ENCODE data around the gene SLC22A3.

Gene SLC22A3

DNA sequence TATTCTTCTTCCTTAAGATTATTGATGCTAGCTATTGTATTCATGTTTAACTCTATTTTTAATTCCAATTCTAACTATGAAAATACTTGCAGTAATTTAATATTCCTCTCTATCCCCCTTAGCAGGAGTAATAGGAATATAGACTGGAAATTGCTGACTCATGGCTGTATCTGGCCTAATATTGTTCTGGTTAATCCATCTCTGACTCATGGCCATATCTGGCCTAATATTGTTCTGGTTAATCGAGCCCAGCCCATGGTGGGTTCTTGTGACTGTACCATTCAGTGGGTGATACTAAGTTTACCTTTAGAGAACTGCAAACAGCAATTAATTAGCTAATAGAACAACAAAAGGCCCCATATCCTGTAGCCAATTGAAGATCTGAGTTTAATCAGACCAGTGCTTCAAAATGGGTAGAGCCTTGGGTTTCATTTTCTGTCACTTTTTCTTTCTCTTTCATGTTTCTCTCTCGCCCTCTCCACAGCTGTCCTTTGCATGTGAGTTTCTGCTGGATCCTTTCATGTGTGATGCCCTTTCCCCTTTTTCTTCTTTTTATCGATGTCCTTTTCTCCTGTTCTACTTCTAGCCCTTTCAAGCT lies 50.6 kb downstream of the SLC22A3 start:
- Histone ChIP-seq H3K9me3 (ENCODE audit: control insufficient read depth in 1 of 2, low read length in 2 of 2) (no peaks in the 10 kb centered on the region), H3K4me1 (ENCODE audit: control insufficient read depth in 1 of 2, insufficient read depth in 2 of 2, low read length in 2 of 2) (peaks cover 5 to 9% of the 10 kb centered on the region in 2 donors), H3K27me3 (ENCODE audit: control insufficient read depth in 1 of 2, insufficient read depth in 2 of 2, low read length in 2 of 2) (no peaks in the 10 kb centered on the region), H3K36me3 (ENCODE audit: control insufficient read depth in 1 of 2, insufficient read depth in 2 of 2, low read length in 2 of 2) (no peaks in the 10 kb centered on the region), H3K27ac (ENCODE audit: low read depth, low read length) (no peak overlapping the region), H3K4me3 (ENCODE audit: low read depth in 1 of 2, low read length in 2 of 2) (no peak overlapping the region), H3K9ac (ENCODE audit: low read depth in 1 of 2, low read length in 2 of 2) (no peak overlapping the region)

DNA sequence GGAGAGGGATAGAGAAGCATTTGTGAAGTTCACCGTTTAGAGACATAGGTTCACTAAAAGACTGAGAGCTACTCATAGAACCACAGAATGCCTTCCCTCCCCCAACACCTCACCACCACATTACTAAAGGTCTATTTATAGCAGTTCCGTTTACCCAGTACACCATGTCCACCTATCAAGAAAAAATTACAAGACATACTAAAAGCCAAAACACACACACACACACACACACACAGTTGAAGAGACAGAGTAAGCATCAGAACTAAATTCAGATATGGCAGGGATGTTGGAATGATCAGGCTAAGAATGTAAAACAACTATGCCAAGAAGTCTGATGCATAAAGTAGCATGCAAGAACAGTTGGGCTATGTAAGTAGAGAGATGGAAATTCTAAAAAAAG lies 52.3 kb downstream of the SLC22A3 start:
- no peaks in the 10 kb centered on the region for H3K27me3 ChIP-seq (ENCODE audit: control insufficient read depth in 1 of 2, insufficient read depth in 2 of 2, low read length in 2 of 2)
- no peak overlapping the region for H3K4me3 ChIP-seq (ENCODE audit: low read depth in 1 of 2, low read length in 2 of 2)
- H3K9me3 ChIP-seq (ENCODE audit: control insufficient read depth in 1 of 2, low read length in 2 of 2) = no peaks in the 10 kb centered on the region
- no peaks in the 10 kb centered on the region for H3K36me3 ChIP-seq (ENCODE audit: control insufficient read depth in 1 of 2, insufficient read depth in 2 of 2, low read length in 2 of 2)
- peaks cover 5 to 9% of the 10 kb centered on the region in 2 donors for H3K4me1 ChIP-seq (ENCODE audit: control insufficient read depth in 1 of 2, insufficient read depth in 2 of 2, low read length in 2 of 2)
- H3K9ac ChIP-seq (ENCODE audit: low read depth in 1 of 2, low read length in 2 of 2) = no peak overlapping the region
- H3K27ac ChIP-seq (ENCODE audit: low read depth, low read length) = no peak overlapping the region

DNA sequence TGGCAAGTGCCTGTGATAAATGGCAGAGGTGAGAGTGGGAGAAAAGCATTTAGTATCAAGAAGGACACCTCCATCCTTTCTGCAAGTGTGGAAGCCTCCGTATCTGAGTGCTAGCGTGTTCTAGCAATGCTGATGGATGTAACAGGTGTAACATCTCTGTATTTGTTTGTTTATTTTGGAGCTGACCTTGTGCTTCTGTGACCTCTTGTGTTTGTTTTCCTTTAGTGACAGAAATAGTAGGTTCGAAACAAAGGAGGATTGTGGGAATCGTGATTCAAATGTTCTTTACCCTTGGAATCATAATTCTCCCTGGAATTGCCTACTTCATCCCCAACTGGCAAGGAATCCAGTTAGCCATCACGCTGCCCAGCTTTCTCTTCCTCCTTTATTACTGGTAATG lies 60.4 kb downstream of the SLC22A3 start:
- no peak overlapping the region for H3K4me3 ChIP-seq (ENCODE audit: low read depth in 1 of 2, low read length in 2 of 2)
- H3K27me3 ChIP-seq (ENCODE audit: control insufficient read depth in 1 of 2, insufficient read depth in 2 of 2, low read length in 2 of 2) = no peaks in the 10 kb centered on the region
- no peaks in the 10 kb centered on the region for H3K4me1 ChIP-seq (ENCODE audit: control insufficient read depth in 1 of 2, insufficient read depth in 2 of 2, low read length in 2 of 2)
- no peaks in the 10 kb centered on the region for H3K36me3 ChIP-seq (ENCODE audit: control insufficient read depth in 1 of 2, insufficient read depth in 2 of 2, low read length in 2 of 2)
- no peaks in the 10 kb centered on the region for H3K9me3 ChIP-seq (ENCODE audit: control insufficient read depth in 1 of 2, low read length in 2 of 2)
- H3K27ac ChIP-seq (ENCODE audit: low read depth, low read length) = no peak overlapping the region
- H3K9ac ChIP-seq (ENCODE audit: low read depth in 1 of 2, low read length in 2 of 2) = no peak overlapping the region

DNA sequence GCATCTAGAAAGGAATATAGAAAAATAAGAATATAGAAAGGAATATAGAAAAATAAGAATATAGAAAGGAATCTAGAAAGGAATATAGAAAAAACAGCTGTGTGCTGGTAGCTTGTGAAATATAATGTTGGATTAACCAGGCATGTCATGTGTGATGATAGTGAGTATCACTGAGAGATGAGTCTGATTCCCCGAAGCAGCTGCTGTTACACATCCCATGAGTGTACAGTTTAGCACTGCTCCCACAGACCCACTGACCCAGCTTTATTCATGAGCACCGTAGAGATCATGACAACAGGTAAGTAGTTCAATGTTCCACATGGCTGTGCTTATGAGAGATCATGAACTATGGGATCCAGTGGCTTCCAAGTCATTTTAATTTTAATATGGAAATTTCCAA lies 64.8 kb downstream of the SLC22A3 start:
- Histone ChIP-seq H3K27me3 (ENCODE audit: control insufficient read depth in 1 of 2, insufficient read depth in 2 of 2, low read length in 2 of 2) (no peaks in the 10 kb centered on the region), H3K36me3 (ENCODE audit: control insufficient read depth in 1 of 2, insufficient read depth in 2 of 2, low read length in 2 of 2) (no peaks in the 10 kb centered on the region), H3K9me3 (ENCODE audit: control insufficient read depth in 1 of 2, low read length in 2 of 2) (no peaks in the 10 kb centered on the region), H3K9ac (ENCODE audit: low read depth in 1 of 2, low read length in 2 of 2) (no peak overlapping the region), H3K4me1 (ENCODE audit: control insufficient read depth in 1 of 2, insufficient read depth in 2 of 2, low read length in 2 of 2) (no peaks in the 10 kb centered on the region), H3K27ac (ENCODE audit: low read depth, low read length) (no peak overlapping the region), H3K4me3 (ENCODE audit: low read depth in 1 of 2, low read length in 2 of 2) (no peak overlapping the region)

DNA sequence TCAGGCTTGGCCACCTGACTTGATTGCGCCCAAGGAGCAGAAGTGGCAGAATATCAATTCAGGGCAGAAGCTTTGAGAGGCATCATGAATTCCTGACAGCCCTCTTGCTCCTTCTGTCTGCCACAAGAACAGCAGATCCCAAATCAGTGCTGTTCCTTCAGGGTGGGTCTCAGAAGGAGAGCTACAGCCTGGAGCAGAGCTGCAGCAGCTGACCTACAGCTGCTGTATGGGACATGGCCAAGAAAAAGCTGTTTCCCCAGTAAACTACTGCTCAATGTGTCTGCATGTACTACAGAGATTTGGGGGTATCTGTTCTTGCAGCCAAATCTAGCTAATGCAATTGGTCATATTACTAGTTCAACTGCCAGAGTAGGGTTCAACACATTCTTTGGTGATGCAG lies 69.0 kb downstream of the SLC22A3 start:
- Histone ChIP-seq H3K36me3 (ENCODE audit: control insufficient read depth in 1 of 2, insufficient read depth in 2 of 2, low read length in 2 of 2) (no peaks in the 10 kb centered on the region), H3K9me3 (ENCODE audit: control insufficient read depth in 1 of 2, low read length in 2 of 2) (no peaks in the 10 kb centered on the region), H3K9ac (ENCODE audit: low read depth in 1 of 2, low read length in 2 of 2) (no peak overlapping the region), H3K27ac (ENCODE audit: low read depth, low read length) (no peak overlapping the region), H3K4me3 (ENCODE audit: low read depth in 1 of 2, low read length in 2 of 2) (no peak overlapping the region), H3K27me3 (ENCODE audit: control insufficient read depth in 1 of 2, insufficient read depth in 2 of 2, low read length in 2 of 2) (no peaks in the 10 kb centered on the region), H3K4me1 (ENCODE audit: control insufficient read depth in 1 of 2, insufficient read depth in 2 of 2, low read length in 2 of 2) (peaks cover 0 to 4% of the 10 kb centered on the region in 2 donors)

DNA sequence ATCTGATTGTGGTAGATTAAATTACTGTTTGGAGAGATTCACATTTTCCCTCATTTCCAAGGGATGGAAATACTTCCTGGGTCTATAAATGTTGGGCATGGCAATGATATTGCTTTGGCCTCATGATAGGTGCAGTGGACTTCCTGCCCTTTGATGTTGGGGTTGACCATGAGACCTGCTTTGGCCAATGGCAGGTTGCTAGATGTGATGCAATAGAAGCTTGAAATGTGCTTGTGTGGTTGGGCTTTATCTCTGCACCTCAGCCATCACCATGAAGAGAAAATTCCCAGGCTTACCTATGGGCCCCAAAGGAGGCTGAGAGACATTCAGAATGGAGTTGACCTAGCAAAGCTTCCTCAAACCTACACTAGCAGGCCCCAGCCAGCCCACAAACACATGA lies 69.4 kb downstream of the SLC22A3 start:
- Histone ChIP-seq H3K27ac (ENCODE audit: low read depth, low read length) (no peak overlapping the region), H3K9me3 (ENCODE audit: control insufficient read depth in 1 of 2, low read length in 2 of 2) (no peaks in the 10 kb centered on the region), H3K9ac (ENCODE audit: low read depth in 1 of 2, low read length in 2 of 2) (no peak overlapping the region), H3K4me3 (ENCODE audit: low read depth in 1 of 2, low read length in 2 of 2) (no peak overlapping the region), H3K27me3 (ENCODE audit: control insufficient read depth in 1 of 2, insufficient read depth in 2 of 2, low read length in 2 of 2) (no peaks in the 10 kb centered on the region), H3K4me1 (ENCODE audit: control insufficient read depth in 1 of 2, insufficient read depth in 2 of 2, low read length in 2 of 2) (peaks cover 0 to 4% of the 10 kb centered on the region in 2 donors), H3K36me3 (ENCODE audit: control insufficient read depth in 1 of 2, insufficient read depth in 2 of 2, low read length in 2 of 2) (no peaks in the 10 kb centered on the region)

DNA sequence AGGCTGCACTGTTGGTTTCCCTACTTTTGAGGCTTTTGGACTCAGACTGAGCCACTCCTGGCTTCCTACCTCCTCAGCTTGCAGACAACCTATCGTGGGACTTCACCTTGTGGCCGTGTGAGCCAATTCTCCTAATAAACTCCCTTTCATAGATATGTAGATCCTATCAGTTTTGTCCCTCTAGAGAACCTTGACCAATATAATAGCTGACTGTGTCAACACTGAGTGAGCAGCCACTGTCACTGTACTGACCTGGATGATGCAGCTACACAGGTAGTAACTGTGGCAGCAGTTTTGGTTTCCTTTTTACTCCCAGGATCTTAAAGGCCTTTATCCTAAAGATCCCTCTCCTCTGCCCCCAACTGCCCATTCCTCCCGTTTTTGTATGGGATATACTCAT lies 70.2 kb downstream of the SLC22A3 start:
- Histone ChIP-seq H3K4me1 (ENCODE audit: control insufficient read depth in 1 of 2, insufficient read depth in 2 of 2, low read length in 2 of 2) (peaks cover 0 to 4% of the 10 kb centered on the region in 2 donors), H3K27me3 (ENCODE audit: control insufficient read depth in 1 of 2, insufficient read depth in 2 of 2, low read length in 2 of 2) (no peaks in the 10 kb centered on the region), H3K9ac (ENCODE audit: low read depth in 1 of 2, low read length in 2 of 2) (no peak overlapping the region), H3K4me3 (ENCODE audit: low read depth in 1 of 2, low read length in 2 of 2) (no peak overlapping the region), H3K36me3 (ENCODE audit: control insufficient read depth in 1 of 2, insufficient read depth in 2 of 2, low read length in 2 of 2) (no peaks in the 10 kb centered on the region), H3K27ac (ENCODE audit: low read depth, low read length) (no peak overlapping the region), H3K9me3 (ENCODE audit: control insufficient read depth in 1 of 2, low read length in 2 of 2) (no peaks in the 10 kb centered on the region)

DNA sequence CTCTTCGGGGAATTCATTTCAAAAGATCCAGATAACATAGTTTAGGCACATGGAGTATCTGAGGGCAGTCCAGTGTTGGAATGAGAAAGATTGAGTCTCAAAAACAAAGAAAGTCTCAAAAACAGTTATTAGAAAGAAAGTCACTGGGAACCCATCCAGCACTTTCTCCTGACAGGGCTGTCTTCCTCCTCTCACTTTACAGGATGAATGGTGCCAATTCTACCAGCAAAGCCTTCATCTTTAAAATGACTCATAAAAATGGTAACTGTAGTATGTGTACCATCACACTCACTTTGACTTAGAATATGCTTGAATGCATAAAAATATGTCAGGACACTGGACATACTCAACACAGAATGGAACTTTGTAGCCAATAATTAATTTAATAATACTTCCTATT lies 71.3 kb downstream of the SLC22A3 start:
- H3K4me1 ChIP-seq (ENCODE audit: control insufficient read depth in 1 of 2, insufficient read depth in 2 of 2, low read length in 2 of 2) = peaks cover 0 to 4% of the 10 kb centered on the region in 2 donors
- H3K9me3 ChIP-seq (ENCODE audit: control insufficient read depth in 1 of 2, low read length in 2 of 2) = no peaks in the 10 kb centered on the region
- no peak overlapping the region for H3K9ac ChIP-seq (ENCODE audit: low read depth in 1 of 2, low read length in 2 of 2)
- H3K4me3 ChIP-seq (ENCODE audit: low read depth in 1 of 2, low read length in 2 of 2) = no peak overlapping the region
- no peak overlapping the region for H3K27ac ChIP-seq (ENCODE audit: low read depth, low read length)
- H3K27me3 ChIP-seq (ENCODE audit: control insufficient read depth in 1 of 2, insufficient read depth in 2 of 2, low read length in 2 of 2) = no peaks in the 10 kb centered on the region
- H3K36me3 ChIP-seq (ENCODE audit: control insufficient read depth in 1 of 2, insufficient read depth in 2 of 2, low read length in 2 of 2) = no peaks in the 10 kb centered on the region

DNA sequence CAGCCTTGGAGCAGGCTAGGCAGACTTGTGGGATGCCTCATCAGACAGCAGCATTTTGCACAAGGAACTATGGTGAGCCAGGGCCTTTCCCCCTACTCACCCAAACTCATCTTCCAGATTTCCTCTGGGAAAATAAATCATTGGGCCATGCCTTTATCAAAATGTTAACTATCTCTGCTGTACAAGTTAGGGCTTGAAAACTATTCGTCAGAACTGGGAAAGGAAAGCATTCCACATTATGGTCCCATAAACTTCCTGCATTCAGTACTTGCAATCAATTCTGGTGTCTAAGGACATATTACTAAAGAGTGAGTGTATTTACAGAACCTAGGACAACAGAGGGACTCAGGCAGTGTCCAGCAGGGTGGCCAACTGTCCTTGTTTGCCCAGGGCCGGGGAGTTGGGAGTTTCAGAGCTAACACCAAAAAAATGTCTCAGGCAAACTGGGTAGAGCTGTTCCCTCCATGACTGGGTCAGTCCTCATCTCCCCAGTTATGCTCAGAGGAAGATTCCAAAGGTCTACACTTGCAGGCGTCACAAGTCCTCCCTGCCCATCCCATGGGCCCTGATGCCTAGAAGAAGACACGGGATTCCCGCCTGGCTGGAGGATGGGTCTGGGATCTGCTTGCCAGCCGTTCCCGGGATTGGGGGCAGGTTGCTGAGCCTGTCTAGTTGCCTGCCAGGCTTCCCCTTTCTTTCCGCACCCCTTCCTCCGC lies 72.2 kb downstream of the SLC22A3 start:
- no peak overlapping the region for H3K27ac ChIP-seq (ENCODE audit: low read depth, low read length)
- no peaks in the 10 kb centered on the region for H3K27me3 ChIP-seq (ENCODE audit: control insufficient read depth in 1 of 2, insufficient read depth in 2 of 2, low read length in 2 of 2)
- peaks cover 0 to 4% of the 10 kb centered on the region in 2 donors for H3K4me1 ChIP-seq (ENCODE audit: control insufficient read depth in 1 of 2, insufficient read depth in 2 of 2, low read length in 2 of 2)
- H3K36me3 ChIP-seq (ENCODE audit: control insufficient read depth in 1 of 2, insufficient read depth in 2 of 2, low read length in 2 of 2) = no peaks in the 10 kb centered on the region
- no peak overlapping the region for H3K9ac ChIP-seq (ENCODE audit: low read depth in 1 of 2, low read length in 2 of 2)
- H3K4me3 ChIP-seq (ENCODE audit: low read depth in 1 of 2, low read length in 2 of 2) = no peak overlapping the region
- H3K9me3 ChIP-seq (ENCODE audit: control insufficient read depth in 1 of 2, low read length in 2 of 2) = no peaks in the 10 kb centered on the region

DNA sequence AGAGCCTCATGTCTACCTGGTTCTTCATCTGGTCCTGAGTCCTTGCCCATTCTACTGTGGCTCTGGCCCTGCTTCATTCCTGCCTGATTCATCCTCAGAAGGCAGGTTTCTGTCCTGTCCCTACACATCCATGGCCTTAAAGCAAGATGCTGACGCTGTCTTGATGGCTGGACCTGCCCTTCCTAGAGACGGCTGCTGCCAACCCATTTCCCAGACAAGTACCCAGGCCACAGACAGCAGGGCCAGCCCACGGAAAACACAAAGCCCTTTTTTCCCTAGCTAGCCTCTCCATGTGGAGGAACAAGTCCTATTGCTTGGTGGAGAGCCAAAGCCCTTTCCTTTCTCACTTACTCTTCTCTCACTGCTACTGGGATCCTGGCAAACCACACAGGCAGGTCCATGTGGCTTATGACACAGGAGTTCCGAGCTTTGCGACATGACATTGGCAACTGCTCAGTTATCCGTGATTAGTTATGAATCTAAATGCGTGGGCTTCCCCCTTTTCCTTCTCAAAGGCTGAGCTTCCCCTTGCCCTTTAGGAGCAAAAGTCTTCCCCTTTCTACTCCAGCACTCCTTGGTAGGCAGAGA lies 72.9 kb downstream of the SLC22A3 start:
- Histone ChIP-seq H3K27me3 (ENCODE audit: control insufficient read depth in 1 of 2, insufficient read depth in 2 of 2, low read length in 2 of 2) (no peaks in the 10 kb centered on the region), H3K36me3 (ENCODE audit: control insufficient read depth in 1 of 2, insufficient read depth in 2 of 2, low read length in 2 of 2) (no peaks in the 10 kb centered on the region), H3K27ac (ENCODE audit: low read depth, low read length) (no peak overlapping the region), H3K4me1 (ENCODE audit: control insufficient read depth in 1 of 2, insufficient read depth in 2 of 2, low read length in 2 of 2) (peaks cover 0 to 4% of the 10 kb centered on the region in 2 donors), H3K4me3 (ENCODE audit: low read depth in 1 of 2, low read length in 2 of 2) (no peak overlapping the region), H3K9ac (ENCODE audit: low read depth in 1 of 2, low read length in 2 of 2) (no peak overlapping the region), H3K9me3 (ENCODE audit: control insufficient read depth in 1 of 2, low read length in 2 of 2) (no peaks in the 10 kb centered on the region)

All from duodenal mucosa (tissue), 2 donors.